SK-N-SH (cell line): ENCODE data around the gene NAV2. TPM values are rescaled to one million over a fixed set of nuclear protein-coding genes. Genes with fewer than 3 reads are reported as not detected.

Source experiments
- CHD2 ChIP-seq: fragments of 150-350 bp; IDR thresholded peaks from 2 replicates; pipeline ENCODE4 v1.6.1; 2018; ENCODE audit warnings: low read length; ENCODE audit not compliant: partially characterized antibody
- EZH2phosphoT487 ChIP-seq: fragments of 200-600 bp; sonication (generic); IDR thresholded peaks from 2 replicates; pipeline ENCODE4 v1.6.1; 2017; ENCODE audit warnings: low read depth, mixed run types, mild to moderate bottlenecking, antibody characterized with exemption, moderate library complexity, borderline replicate concordance
- FOSL2 ChIP-seq: IDR thresholded peaks from 2 replicates; pipeline ENCODE4 v1.4.0; 2012; ENCODE audit warnings: low read depth, mild to moderate bottlenecking, moderate library complexity, borderline replicate concordance
- FOXJ3 ChIP-seq: sonication (generic); formaldehyde crosslinking; IDR thresholded peaks from 2 replicates; pipeline ENCODE4 v1.5.1; 2020; ENCODE audit warnings: mild to moderate bottlenecking, missing genetic modification reagents
- FOXM1 ChIP-seq: IDR thresholded peaks from 2 replicates; pipeline ENCODE4 v1.4.0; 2012; ENCODE audit warnings: low read depth, mild to moderate bottlenecking
- GABPA ChIP-seq: IDR thresholded peaks from 2 replicates; pipeline ENCODE4 v1.4.0; 2012; ENCODE audit warnings: low read depth, mild to moderate bottlenecking
- JUND ChIP-seq: IDR thresholded peaks from 2 replicates; pipeline ENCODE4 v1.4.0; 2012
- MXI1 ChIP-seq: IDR thresholded peaks from 2 replicates; pipeline ENCODE4 v1.6.1; 2012; ENCODE audit warnings: mild to moderate bottlenecking, low read depth, low read length, improper control_type of control experiment
- NRF1 ChIP-seq: IDR thresholded peaks from 2 replicates; pipeline ENCODE4 v1.6.1; 2012; ENCODE audit warnings: low read depth, mild to moderate bottlenecking, low read length
- POLR2AphosphoS5 ChIP-seq: IDR thresholded peaks from 2 replicates; pipeline ENCODE4 v1.6.1; 2012; ENCODE audit warnings: low read depth, low read length
- RCOR1 ChIP-seq: fragments of 150-350 bp; IDR thresholded peaks from 2 replicates; pipeline ENCODE4 v1.6.1; 2017; ENCODE audit warnings: antibody characterized with exemption, low read length
- RXRA ChIP-seq: IDR thresholded peaks from 2 replicates; pipeline ENCODE4 v1.4.0; 2012; ENCODE audit warnings: low read depth, mild to moderate bottlenecking, borderline replicate concordance
- TAF1 ChIP-seq: IDR thresholded peaks from 2 replicates; pipeline ENCODE4 v1.6.1; 2012; ENCODE audit warnings: low read depth, mild to moderate bottlenecking, low read length, moderate library complexity, borderline replicate concordance
- TCF12 ChIP-seq: IDR thresholded peaks from 2 replicates; pipeline ENCODE4 v1.4.0; 2012
- TEAD4 ChIP-seq: IDR thresholded peaks from 2 replicates; pipeline ENCODE4 v1.4.0; 2012; ENCODE audit warnings: mild to moderate bottlenecking, borderline replicate concordance; ENCODE audit not compliant: insufficient read depth
- polyA plus RNA-seq, 3 experiments: library from polyadenylated mRNA; depleted of rRNA; stranded (reverse); fragments of >200 nt; gene quantifications; 2 replicates each; pipeline ENCODE4 v1.2.3, GENCODE V29; 2012
- TF ChIP-seq, protein P1 (sequence below): IDR thresholded peaks from 2 replicates; pipeline ENCODE4 v1.4.0; 2012; ENCODE audit warnings: low read depth, borderline replicate concordance
- TF ChIP-seq, protein P2 (sequence below): fragments of 150-350 bp; IDR thresholded peaks from 2 replicates; pipeline ENCODE4 v1.6.1; 2017; ENCODE audit warnings: antibody characterized with exemption, low read length, low read depth, borderline replicate concordance
- TF ChIP-seq, protein P3 (sequence below): IDR thresholded peaks from 2 replicates; pipeline ENCODE4 v1.6.1; 2012; ENCODE audit warnings: mild to moderate bottlenecking, low read depth, low read length, moderate library complexity

Gene NAV2
- polyA plus RNA-seq, 1 of the 3 experiments (the other 2 are of a cell fraction) = 26.2 TPM

DNA sequence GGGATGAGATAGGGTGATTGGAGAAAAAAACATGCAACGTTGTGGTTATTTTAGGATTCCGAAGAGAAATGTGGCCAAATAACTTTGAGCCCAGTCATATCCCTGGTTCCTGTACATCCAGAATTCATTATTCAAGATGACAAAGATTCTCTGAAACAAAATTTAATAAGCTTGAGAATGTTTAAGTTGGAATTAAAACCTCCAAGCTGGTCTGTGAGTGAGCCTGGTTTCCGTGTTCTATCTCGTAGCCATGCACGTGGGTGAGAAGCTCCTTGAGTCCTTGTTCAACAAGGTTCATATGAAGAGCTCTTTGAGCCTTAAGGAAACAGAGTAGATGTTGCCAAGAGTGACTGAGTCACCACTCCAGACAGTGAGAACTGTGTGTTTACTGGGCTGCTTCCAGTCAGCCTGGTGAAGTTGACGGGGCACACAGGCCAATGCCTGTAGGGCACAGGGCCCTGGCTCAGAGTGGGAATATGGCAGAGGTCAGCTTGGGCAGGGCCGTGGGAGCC lies 206.5 kb downstream of the NAV2 start (continued):
- TF ChIP-seq TEAD4 (peak; percentile 99), FOXJ3 (CRISPR knock-in tag) (no peak), RCOR1 (no peak), RXRA (peak; percentile 82; the same call in 1 of the 2 replicates), FOSL2 (peak; percentile 81; the same call in 1 of the 2 replicates), CHD2 (no peak), TAF1 (no peak), EZH2phosphoT487 (no peak), TCF12 (peak; percentile 99), MXI1 (0 out of 2 replicates have a peak, but pooled peaks have one; percentile 23), GABPA (no peak), NRF1 (no peak), POLR2AphosphoS5 (peak; percentile 86; the same call in 1 of the 2 replicates), FOXM1 (peak; percentile 95), JUND (peak; percentile 96)
- TF ChIP-seq, protein P1, sequence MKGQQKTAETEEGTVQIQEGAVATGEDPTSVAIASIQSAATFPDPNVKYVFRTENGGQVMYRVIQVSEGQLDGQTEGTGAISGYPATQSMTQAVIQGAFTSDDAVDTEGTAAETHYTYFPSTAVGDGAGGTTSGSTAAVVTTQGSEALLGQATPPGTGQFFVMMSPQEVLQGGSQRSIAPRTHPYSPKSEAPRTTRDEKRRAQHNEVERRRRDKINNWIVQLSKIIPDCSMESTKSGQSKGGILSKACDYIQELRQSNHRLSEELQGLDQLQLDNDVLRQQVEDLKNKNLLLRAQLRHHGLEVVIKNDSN = peak; percentile 53; the same call in 1 of the 2 replicates
- TF ChIP-seq, protein P2, sequence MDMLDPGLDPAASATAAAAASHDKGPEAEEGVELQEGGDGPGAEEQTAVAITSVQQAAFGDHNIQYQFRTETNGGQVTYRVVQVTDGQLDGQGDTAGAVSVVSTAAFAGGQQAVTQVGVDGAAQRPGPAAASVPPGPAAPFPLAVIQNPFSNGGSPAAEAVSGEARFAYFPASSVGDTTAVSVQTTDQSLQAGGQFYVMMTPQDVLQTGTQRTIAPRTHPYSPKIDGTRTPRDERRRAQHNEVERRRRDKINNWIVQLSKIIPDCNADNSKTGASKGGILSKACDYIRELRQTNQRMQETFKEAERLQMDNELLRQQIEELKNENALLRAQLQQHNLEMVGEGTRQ = no peak
- TF ChIP-seq, protein P3, sequence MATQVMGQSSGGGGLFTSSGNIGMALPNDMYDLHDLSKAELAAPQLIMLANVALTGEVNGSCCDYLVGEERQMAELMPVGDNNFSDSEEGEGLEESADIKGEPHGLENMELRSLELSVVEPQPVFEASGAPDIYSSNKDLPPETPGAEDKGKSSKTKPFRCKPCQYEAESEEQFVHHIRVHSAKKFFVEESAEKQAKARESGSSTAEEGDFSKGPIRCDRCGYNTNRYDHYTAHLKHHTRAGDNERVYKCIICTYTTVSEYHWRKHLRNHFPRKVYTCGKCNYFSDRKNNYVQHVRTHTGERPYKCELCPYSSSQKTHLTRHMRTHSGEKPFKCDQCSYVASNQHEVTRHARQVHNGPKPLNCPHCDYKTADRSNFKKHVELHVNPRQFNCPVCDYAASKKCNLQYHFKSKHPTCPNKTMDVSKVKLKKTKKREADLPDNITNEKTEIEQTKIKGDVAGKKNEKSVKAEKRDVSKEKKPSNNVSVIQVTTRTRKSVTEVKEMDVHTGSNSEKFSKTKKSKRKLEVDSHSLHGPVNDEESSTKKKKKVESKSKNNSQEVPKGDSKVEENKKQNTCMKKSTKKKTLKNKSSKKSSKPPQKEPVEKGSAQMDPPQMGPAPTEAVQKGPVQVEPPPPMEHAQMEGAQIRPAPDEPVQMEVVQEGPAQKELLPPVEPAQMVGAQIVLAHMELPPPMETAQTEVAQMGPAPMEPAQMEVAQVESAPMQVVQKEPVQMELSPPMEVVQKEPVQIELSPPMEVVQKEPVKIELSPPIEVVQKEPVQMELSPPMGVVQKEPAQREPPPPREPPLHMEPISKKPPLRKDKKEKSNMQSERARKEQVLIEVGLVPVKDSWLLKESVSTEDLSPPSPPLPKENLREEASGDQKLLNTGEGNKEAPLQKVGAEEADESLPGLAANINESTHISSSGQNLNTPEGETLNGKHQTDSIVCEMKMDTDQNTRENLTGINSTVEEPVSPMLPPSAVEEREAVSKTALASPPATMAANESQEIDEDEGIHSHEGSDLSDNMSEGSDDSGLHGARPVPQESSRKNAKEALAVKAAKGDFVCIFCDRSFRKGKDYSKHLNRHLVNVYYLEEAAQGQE = 0 out of 2 replicates have a peak, but pooled peaks have one; percentile 29
